IMR-90 (cell line): Measurements from ENCODE around the gene EGFL8. TPM values are rescaled to one million over a fixed set of nuclear protein-coding genes. Genes with fewer than 3 reads are reported as not detected.

Source experiments
- ATAC-seq: fragments of 200-7000 bp; cut with Tn5 transposase; 2 replicates; pipeline ENCODE4 v1.9.1; 2020; ENCODE audit warnings: low read depth, mild to moderate bottlenecking, moderate library complexity
- BruUV-seq: library from RNA; stranded (reverse); fragments of 400-500 nt; replicated peaks from 2 replicates; lab custom pipeline; 2021; lab: Mats Ljungman, UMichigan
- CTCF ChIA-PET: fragments of 300-600 bp; formaldehyde crosslinking; extraction: SDS; loops from one replicate; lab custom pipeline; 2021; ENCODE audit warnings: antibody characterized with exemption; lab: Yijun Ruan, JAX
- POLR2A ChIA-PET: fragments of 300-600 bp; sonication (Branson Sonifier 250); formaldehyde crosslinking; loops from one replicate; lab custom pipeline; 2022; ENCODE audit warnings: antibody characterized with exemption; ENCODE audit not compliant: unreplicated experiment; lab: Charles Lee
- DNase-seq: peaks from one replicate; pipeline ENCODE4 v3.0.0; 2013
- H2AFZ ChIP-seq: replicated peaks from 2 replicates; pipeline ENCODE3; 2013; ENCODE audit warnings: low read length, mild to moderate bottlenecking; ENCODE audit not compliant: poor library complexity
- H2AK5ac ChIP-seq: 2 replicates; pipeline ENCODE4 v1.6.1; 2013; ENCODE audit warnings: low read depth, low read length, inconsistent platforms
- H2AK9ac ChIP-seq: replicated peaks from 2 replicates; pipeline ENCODE3; 2013; ENCODE audit warnings: mild to moderate bottlenecking, low read depth, low read length, moderate library complexity; ENCODE audit not compliant: poor library complexity
- H2BK120ac ChIP-seq: 2 replicates; pipeline ENCODE4 v1.6.1; 2013; ENCODE audit warnings: low read depth, low read length, inconsistent platforms
- H2BK15ac ChIP-seq: 3 replicates; pipeline ENCODE4 v1.6.1; 2013; ENCODE audit warnings: low read depth, low read length, inconsistent platforms
- H2BK20ac ChIP-seq: 2 replicates; pipeline ENCODE4 v1.6.1; 2013; ENCODE audit warnings: low read depth, mild to moderate bottlenecking, inconsistent platforms, low read length, moderate library complexity
- H2BK5ac ChIP-seq: 2 replicates; pipeline ENCODE4 v1.6.1; 2013; ENCODE audit warnings: mild to moderate bottlenecking, low read depth, low read length, inconsistent platforms; ENCODE audit not compliant: poor library complexity, severe bottlenecking
- H3K14ac ChIP-seq: replicated peaks from 2 replicates; pipeline ENCODE4 v1.6.1; 2013; ENCODE audit warnings: low read depth, low read length, inconsistent platforms
- H3K18ac ChIP-seq: 2 replicates; pipeline ENCODE4 v1.6.1; 2013; ENCODE audit warnings: low read depth, low read length, control low read depth
- H3K23ac ChIP-seq: 2 replicates; pipeline ENCODE4 v1.6.1; 2013; ENCODE audit warnings: low read depth, low read length, inconsistent platforms
- H3K27ac ChIP-seq: 2 replicates; pipeline ENCODE4 v1.5.1; 2013; ENCODE audit warnings: mild to moderate bottlenecking, control low read depth, low read length; ENCODE audit not compliant: insufficient read depth
- H3K27me3 ChIP-seq: 2 replicates; pipeline ENCODE4 v1.6.1; 2013; ENCODE audit warnings: low read length; ENCODE audit not compliant: control insufficient read depth, insufficient read depth
- H3K36me3 ChIP-seq: 2 replicates; pipeline ENCODE4 v1.6.1; 2013; ENCODE audit warnings: low read length, mixed read lengths; ENCODE audit not compliant: control insufficient read depth, insufficient read depth
- H3K4ac ChIP-seq: 2 replicates; pipeline ENCODE4 v1.6.1; 2013; ENCODE audit warnings: low read depth, low read length, inconsistent platforms
- H3K4me1 ChIP-seq: 2 replicates; pipeline ENCODE4 v1.6.1; 2013; ENCODE audit warnings: low read length, mixed read lengths; ENCODE audit not compliant: control insufficient read depth, insufficient read depth
- H3K4me2 ChIP-seq: 2 replicates; pipeline ENCODE4 v1.6.1; 2013; ENCODE audit warnings: low read depth, mild to moderate bottlenecking, control low read depth, low read length, moderate library complexity
- H3K4me3 ChIP-seq: 2 replicates; pipeline ENCODE4 v1.5.1; 2013; ENCODE audit warnings: low read depth, mild to moderate bottlenecking, control low read depth, low read length, moderate library complexity; ENCODE audit not compliant: insufficient read depth
- H3K56ac ChIP-seq: 2 replicates; pipeline ENCODE4 v1.6.1; 2013; ENCODE audit warnings: low read length, inconsistent platforms; ENCODE audit not compliant: insufficient read depth; ENCODE audit errors: extremely low read depth
- H3K79me1 ChIP-seq, 2 experiments: 2 replicates each; pipeline ENCODE4 v1.6.1; 2013; ENCODE audit warnings: low read length in 2 of 2, inconsistent platforms in 1 of 2, low read depth in 1 of 2
- H3K9ac ChIP-seq: 2 replicates; pipeline ENCODE4 v1.6.1; 2013; ENCODE audit warnings: low read depth, low read length, control low read depth
- H3K9me1 ChIP-seq: 2 replicates; pipeline ENCODE4 v1.6.1; 2013; ENCODE audit warnings: low read length, inconsistent platforms; ENCODE audit not compliant: insufficient read depth
- H3K9me3 ChIP-seq: 2 replicates; pipeline ENCODE4 v1.6.1; 2013; ENCODE audit warnings: low read length; ENCODE audit not compliant: control insufficient read depth, insufficient read depth
- H4K20me1 ChIP-seq: 2 replicates; pipeline ENCODE4 v1.6.1; 2013; ENCODE audit warnings: low read length, inconsistent platforms; ENCODE audit not compliant: insufficient read depth
- H4K5ac ChIP-seq: 2 replicates; pipeline ENCODE4 v1.6.1; 2013; ENCODE audit warnings: mild to moderate bottlenecking, low read depth, low read length, control low read depth
- H4K8ac ChIP-seq, 2 experiments: 2 replicates each; pipeline ENCODE4 v1.6.1; 2013; ENCODE audit warnings: low read depth in 2 of 2, low read length in 2 of 2, control low read depth in 1 of 2, inconsistent platforms in 1 of 2
- H4K91ac ChIP-seq: 2 replicates; pipeline ENCODE4 v1.6.1; 2013; ENCODE audit warnings: low read depth, low read length, inconsistent platforms; ENCODE audit not compliant: insufficient read depth
- BHLHE40 ChIP-seq: fragments of 150-350 bp; IDR thresholded peaks from 2 replicates; pipeline ENCODE4 v1.6.1; 2016; ENCODE audit warnings: mild to moderate bottlenecking, low read depth, low read length
- FOS ChIP-seq: fragments of 150-350 bp; IDR thresholded peaks from 2 replicates; pipeline ENCODE4 v1.6.1; 2016; ENCODE audit warnings: low read depth, low read length
- MAFK ChIP-seq: IDR thresholded peaks from 2 replicates; pipeline ENCODE4 v1.6.1; 2012; ENCODE audit warnings: low read depth, low read length, improper control_type of control experiment
- MAZ ChIP-seq: IDR thresholded peaks from 2 replicates; pipeline ENCODE4 v1.6.1; 2012; ENCODE audit warnings: low read depth, mild to moderate bottlenecking, low read length, improper control_type of control experiment, moderate library complexity, borderline replicate concordance
- MXI1 ChIP-seq: IDR thresholded peaks from 2 replicates; pipeline ENCODE4 v1.6.1; 2012; ENCODE audit warnings: low read depth, mild to moderate bottlenecking, low read length, moderate library complexity, borderline replicate concordance
- NFE2L2 ChIP-seq: fragments of 150-350 bp; IDR thresholded peaks from 2 replicates; pipeline ENCODE4 v1.6.1; 2016; ENCODE audit warnings: low read depth, mild to moderate bottlenecking, low read length
- RAD21 ChIP-seq: IDR thresholded peaks from 2 replicates; pipeline ENCODE4 v1.6.1; 2012; ENCODE audit warnings: low read length, improper control_type of control experiment
- RCOR1 ChIP-seq: IDR thresholded peaks from 2 replicates; pipeline ENCODE4 v1.6.1; 2012; ENCODE audit warnings: mild to moderate bottlenecking, low read length, improper control_type of control experiment; ENCODE audit not compliant: insufficient replicate concordance
- RFX5 ChIP-seq: IDR thresholded peaks from 2 replicates; pipeline ENCODE4 v1.8.0; 2012; ENCODE audit warnings: low read depth, mild to moderate bottlenecking, low read length, moderate library complexity
- WGBS, 2 experiments: methylation state at CpG; one replicate each; pipeline versions ENCODE4 v1.1.5 to v1.1.7; 2013; ENCODE audit warnings: missing lambda C conversion rate in 2 of 2; ENCODE audit not compliant: insufficient read length in 1 of 2; ENCODE audit errors: extremely low coverage in 2 of 2; 5-methylcytosine and 5-hydroxymethylcytosine counted together
- dilution Hi-C: fragments of 300-500 bp; cut with HindIII; formaldehyde crosslinking; loops from one replicate; pipeline ENCODE4 v1.14.3; 2018; ENCODE audit warnings: low sequenced_read_pairs; ENCODE audit not compliant: unreplicated experiment
- in situ Hi-C: fragments of 300-500 bp; cut with MboI; formaldehyde crosslinking; loops from 3 replicates; pipeline ENCODE4 v1.14.3; 2019; ENCODE audit warnings: low sequenced_read_pairs, inconsistent platforms, mixed read lengths
- intact Hi-C: fragments of 100-400 bp; cut with micrococcal nuclease; formaldehyde crosslinking; loops from 2 replicates; pipeline ENCODE4 v1.10.0; 2022
- polyA plus RNA-seq, 3 experiments: library from polyadenylated mRNA; depleted of rRNA; stranded (reverse); fragments of >200 nt; gene quantifications; 2 replicates each; pipeline ENCODE4 v1.2.3, GENCODE V29; 2012; ENCODE audit warnings: low replicate concordance in 1 of 3
- total RNA-seq: library from RNA; depleted of rRNA; stranded (reverse); fragments of >200 nt; gene quantifications from 2 replicates; pipeline ENCODE4 v1.2.3, GENCODE V29; 2012
- TF ChIP-seq, protein P1 (sequence below): fragments of 150-350 bp; IDR thresholded peaks from 2 replicates; pipeline ENCODE4 v1.6.1; 2017; ENCODE audit warnings: mild to moderate bottlenecking, antibody characterized with exemption, low read length, low read depth

EGFL8 gene
- total and polyA plus RNA-seq, 2 of the 4 experiments (the other 2 are of a cell fraction) = 0.18 to 4.7 TPM

DNA sequence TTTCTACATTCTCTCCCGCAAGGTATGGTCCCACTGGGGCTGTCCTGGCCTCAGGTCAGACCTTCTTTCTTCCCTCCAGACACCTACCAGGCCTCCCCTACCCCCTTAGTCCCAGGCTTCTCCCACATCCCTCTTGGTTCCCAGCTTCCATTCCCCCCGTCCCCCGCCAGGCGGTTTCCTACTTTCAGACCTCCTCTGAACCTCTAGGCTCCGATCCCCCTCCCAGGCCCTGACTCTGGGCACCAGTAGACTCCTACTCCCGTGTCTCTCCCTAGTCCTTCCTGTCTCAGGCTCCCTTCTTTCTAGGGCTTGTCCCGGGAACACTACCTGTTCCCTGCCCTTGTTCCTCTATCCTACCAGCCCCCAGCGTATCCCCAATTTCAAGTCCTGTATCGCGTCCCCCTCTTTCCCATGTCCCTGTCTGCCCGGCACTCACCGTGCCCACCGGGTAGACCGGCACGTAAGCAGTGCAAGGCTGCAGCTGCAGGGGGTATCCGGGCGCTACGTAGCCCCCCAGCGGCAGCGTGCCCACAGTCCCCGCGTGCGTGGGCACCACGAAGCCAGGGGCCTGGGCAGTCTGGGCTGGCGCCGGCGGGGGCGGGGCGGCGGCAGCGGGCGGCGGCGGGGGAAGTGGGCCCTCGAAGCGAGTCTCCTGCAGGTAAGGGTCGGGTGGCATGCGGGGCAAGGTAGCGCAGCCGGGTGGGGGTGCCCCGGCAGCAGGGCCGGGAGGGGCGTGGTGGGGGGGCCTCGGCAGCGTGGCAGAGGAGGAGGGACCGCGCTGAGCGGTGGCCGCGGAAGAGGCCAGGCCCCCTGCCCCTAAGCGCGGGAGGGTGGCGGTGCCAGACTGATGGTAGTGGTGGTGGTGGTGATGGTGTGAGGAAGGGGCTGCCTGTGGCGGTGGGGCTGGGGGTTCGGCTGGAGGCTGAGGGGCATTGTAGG lies 14.2 kb upstream of the EGFL8 start:
- H3K9me3 ChIP-seq = peaks cover 2% of the 10 kb centered on the region; the same call in 1 of the 2 replicates
- H4K5ac ChIP-seq = no peak overlapping the region
- intact Hi-C loops = loop anchor here (5.0 to 10.0 kb wide), 2 partner anchors 105 to 248 kb away; partner anchors contain the start of gene ZBTB12
- no peak overlapping the region for H2AK9ac ChIP-seq
- in situ Hi-C loops = no loop called here
- H2BK5ac ChIP-seq = no peak overlapping the region
- H3K9ac ChIP-seq = no peak overlapping the region
- H3K4me2 ChIP-seq = no peak overlapping the region
- H2BK15ac ChIP-seq = no peak overlapping the region
- no peak overlapping the region for H2BK120ac ChIP-seq
- H3K27ac ChIP-seq = no peak overlapping the region
- peaks cover 23% of the 10 kb centered on the region for H3K4me1 ChIP-seq
- H3K79me1 ChIP-seq = peaks cover 6 to 27% of the 10 kb centered on the region in 2 experiments
- DNase-seq = no peak
- no peak overlapping the region for H4K91ac ChIP-seq
- ATAC-seq = no peak
- 0 out of 2 replicates have a peak, but pooled peaks cover 4% of the 10 kb centered on the region for H3K9me1 ChIP-seq
- ChIA-PET POLR2A (no interaction called here), CTCF (no interaction called here)
- no peaks in the 10 kb centered on the region for H4K20me1 ChIP-seq
- no peak overlapping the region for H2BK20ac ChIP-seq
- BruUV-seq = no TSS peak
- H3K27me3 ChIP-seq = peaks cover 25% of the 10 kb centered on the region
- dilution Hi-C loops = no loop called here
- H2AK5ac ChIP-seq = no peak overlapping the region
- no peak overlapping the region for H3K23ac ChIP-seq
- TF ChIP-seq MXI1 = no peak
- TF ChIP-seq FOS = no peak
- no peak for TF ChIP-seq RFX5
- TF ChIP-seq BHLHE40 = no peak
- TF ChIP-seq NFE2L2 = no peak
- TF ChIP-seq, protein P1, sequence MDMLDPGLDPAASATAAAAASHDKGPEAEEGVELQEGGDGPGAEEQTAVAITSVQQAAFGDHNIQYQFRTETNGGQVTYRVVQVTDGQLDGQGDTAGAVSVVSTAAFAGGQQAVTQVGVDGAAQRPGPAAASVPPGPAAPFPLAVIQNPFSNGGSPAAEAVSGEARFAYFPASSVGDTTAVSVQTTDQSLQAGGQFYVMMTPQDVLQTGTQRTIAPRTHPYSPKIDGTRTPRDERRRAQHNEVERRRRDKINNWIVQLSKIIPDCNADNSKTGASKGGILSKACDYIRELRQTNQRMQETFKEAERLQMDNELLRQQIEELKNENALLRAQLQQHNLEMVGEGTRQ = no peak
- TF ChIP-seq RAD21 = no peak
- TF ChIP-seq RCOR1 = no peak
- no peak for TF ChIP-seq MAFK
- TF ChIP-seq MAZ = no peak
- H3K36me3 ChIP-seq = peaks cover 2% of the 10 kb centered on the region; the same call in 1 of the 2 replicates
- no peak overlapping the region for H3K14ac ChIP-seq
- no peak overlapping the region for H3K18ac ChIP-seq
- 58% methylated on average over 13 of the region's 55 CpGs; no CpG with 5 or more reads in 1 of the 2 experiments for WGBS, 2 experiments
- H3K4me3 ChIP-seq = no peak overlapping the region
- no peak overlapping the region for H2AFZ ChIP-seq
- no peak overlapping the region for H4K8ac ChIP-seq
- H3K4ac ChIP-seq = no peak overlapping the region
- no peak overlapping the region for H3K56ac ChIP-seq
